Uterus (tissue), 2 donors: ENCODE measurements around the gene CCSER1.

Experiments used
- POLR2A ChIP-seq, 2 donors: fragments of 450-650 bp; IDR thresholded peaks; one replicate each; pipeline ENCODE4 v1.6.1; 2016; ENCODE audit warnings: antibody characterized with exemption in 2 of 2, mild to moderate bottlenecking in 1 of 2, moderate library complexity in 1 of 2
- TF ChIP-seq, protein P1 (sequence below), 4 experiments: fragments of 200-600 bp in 2 of 4; fragments of 450-650 bp in 2 of 4; sonication (generic) in 2 of 4; IDR thresholded peaks; one replicate each; pipeline ENCODE4 v1.5.1; 2016 to 2019; ENCODE audit warnings: antibody characterized with exemption in 4 of 4, mild to moderate bottlenecking in 2 of 4, moderate library complexity in 1 of 4

DNA sequence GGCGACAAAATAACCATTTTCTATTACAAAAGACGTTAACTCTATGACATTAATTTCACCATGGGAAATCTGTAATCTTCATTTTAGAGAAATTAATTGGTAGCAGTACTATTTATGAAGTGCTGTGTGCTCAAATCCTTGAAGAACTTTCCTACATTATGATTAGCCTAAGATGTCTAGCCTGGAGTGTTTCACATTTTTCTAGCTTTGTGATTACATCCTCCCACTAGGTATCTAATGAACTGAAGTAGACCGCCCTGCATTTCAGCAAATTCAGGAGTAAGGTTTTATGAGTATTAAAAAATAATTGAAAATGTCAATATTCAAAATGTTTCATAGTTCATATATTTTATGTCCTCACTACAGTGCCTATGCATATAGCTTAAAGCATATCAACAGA, 713.1 kb downstream of the CCSER1 start:
- TF ChIP-seq, protein P1, sequence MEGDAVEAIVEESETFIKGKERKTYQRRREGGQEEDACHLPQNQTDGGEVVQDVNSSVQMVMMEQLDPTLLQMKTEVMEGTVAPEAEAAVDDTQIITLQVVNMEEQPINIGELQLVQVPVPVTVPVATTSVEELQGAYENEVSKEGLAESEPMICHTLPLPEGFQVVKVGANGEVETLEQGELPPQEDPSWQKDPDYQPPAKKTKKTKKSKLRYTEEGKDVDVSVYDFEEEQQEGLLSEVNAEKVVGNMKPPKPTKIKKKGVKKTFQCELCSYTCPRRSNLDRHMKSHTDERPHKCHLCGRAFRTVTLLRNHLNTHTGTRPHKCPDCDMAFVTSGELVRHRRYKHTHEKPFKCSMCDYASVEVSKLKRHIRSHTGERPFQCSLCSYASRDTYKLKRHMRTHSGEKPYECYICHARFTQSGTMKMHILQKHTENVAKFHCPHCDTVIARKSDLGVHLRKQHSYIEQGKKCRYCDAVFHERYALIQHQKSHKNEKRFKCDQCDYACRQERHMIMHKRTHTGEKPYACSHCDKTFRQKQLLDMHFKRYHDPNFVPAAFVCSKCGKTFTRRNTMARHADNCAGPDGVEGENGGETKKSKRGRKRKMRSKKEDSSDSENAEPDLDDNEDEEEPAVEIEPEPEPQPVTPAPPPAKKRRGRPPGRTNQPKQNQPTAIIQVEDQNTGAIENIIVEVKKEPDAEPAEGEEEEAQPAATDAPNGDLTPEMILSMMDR (IDR thresholded peaks at IDR 0.05) = no peak
- TF ChIP-seq POLR2A (IDR thresholded peaks at IDR 0.05) = no peak
